Activated CD4-positive, alpha-beta T cell treated with anti-CD3 and anti-CD28 coated beads, Interleukin-2, amount 10 ng/mL, durations not matched to agents 7 days and 5 days (primary cell): ENCODE measurements around the gene ZNF469. TPM values are rescaled to one million over a fixed set of nuclear protein-coding genes. Genes with fewer than 3 reads are reported as not detected.

Source experiments
- CTCF ChIA-PET: fragments of 350-600 bp; sonication (Branson Sonifier 250); formaldehyde crosslinking; loops from one replicate; lab custom pipeline; 2021; ENCODE audit warnings: antibody characterized with exemption; lab: Charles Lee
- POLR2A ChIA-PET: fragments of 350-600 bp; sonication (Branson Sonifier 250); formaldehyde crosslinking; loops from one replicate; lab custom pipeline; 2021; ENCODE audit warnings: antibody characterized with exemption; lab: Charles Lee
- DNase-seq: peaks from one replicate; pipeline ENCODE4 v3.0.0-alpha.2; 2020
- H3K27ac Mint-ChIP-seq: one replicate; pipeline ENCODE4 v1.8.0; 2021; ENCODE audit warnings: mild to moderate bottlenecking, moderate library complexity, mixed read lengths
- H3K27me3 Mint-ChIP-seq: one replicate; pipeline ENCODE4 v1.8.0; 2021; ENCODE audit warnings: mixed read lengths
- H3K36me3 Mint-ChIP-seq: one replicate; pipeline ENCODE4 v1.8.0; 2021; ENCODE audit warnings: low read depth, mixed read lengths
- H3K4me1 Mint-ChIP-seq: one replicate; pipeline ENCODE4 v1.8.0; 2021; ENCODE audit warnings: mixed read lengths
- H3K4me3 Mint-ChIP-seq: one replicate; pipeline ENCODE4 v1.8.0; 2021; ENCODE audit warnings: mild to moderate bottlenecking, moderate library complexity, mixed read lengths
- H3K9me3 Mint-ChIP-seq: one replicate; pipeline ENCODE4 v1.8.0; 2021; ENCODE audit warnings: mixed read lengths
- total RNA-seq, 2 experiments: library from RNA; stranded (reverse); gene quantifications; one replicate each; pipeline ENCODE4 v1.2.3, GENCODE V29; 2021

Gene ZNF469
- total RNA-seq, 2 experiments from 2014 or later, result 0.20 to 0.23 TPM

DNA sequence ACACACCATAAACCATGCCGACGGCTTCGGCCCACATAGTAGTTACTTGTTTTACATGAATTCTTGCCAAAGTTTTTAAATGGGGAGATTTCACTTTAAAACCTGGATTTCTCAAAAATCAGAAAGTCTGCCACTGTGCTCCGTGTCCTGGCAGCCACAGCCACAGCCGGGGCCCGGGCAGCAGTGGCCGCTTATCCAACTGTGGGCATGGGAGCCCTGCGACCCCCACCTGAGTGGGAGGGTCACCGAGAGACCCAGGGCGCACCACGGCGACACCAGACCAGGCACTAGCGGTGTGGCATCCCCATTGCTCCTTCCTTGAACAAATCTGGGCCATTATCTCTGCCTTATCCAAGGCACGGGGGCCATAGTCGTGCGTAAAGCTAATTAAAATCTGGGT lies 30.0 kb downstream of the ZNF469 start:
- Mint-ChIP-seq H3K4me3 (no peak overlapping the region), H3K4me1 (peaks cover 3% of the 10 kb centered on the region), H3K36me3 (no peaks in the 10 kb centered on the region), H3K27ac (no peak overlapping the region), H3K9me3 (no peaks in the 10 kb centered on the region), H3K27me3 (no peaks in the 10 kb centered on the region)
- ChIA-PET POLR2A (no interaction called here), CTCF (no interaction called here)
- no peak for DNase-seq

DNA sequence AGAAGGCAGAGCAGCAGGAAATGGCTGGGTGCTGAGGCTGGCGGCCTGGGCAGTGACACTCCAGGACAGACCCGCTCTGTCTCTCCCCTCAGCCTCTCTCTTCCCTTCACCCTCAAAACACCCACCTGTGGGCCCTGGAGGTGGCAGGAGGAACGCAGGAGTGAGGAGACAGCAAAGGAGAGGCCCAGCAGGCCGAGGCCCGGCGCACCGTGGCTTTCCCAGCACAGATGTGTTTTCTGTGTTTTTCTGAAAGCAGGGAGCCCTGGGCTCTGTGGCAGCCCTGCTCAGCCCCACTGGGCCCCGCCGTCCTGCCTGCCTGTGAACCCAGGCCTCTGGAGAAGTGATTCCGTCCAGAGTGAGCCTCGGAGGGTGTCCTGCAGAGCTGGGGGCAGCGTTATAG lies 30.5 kb downstream of the ZNF469 start:
- POLR2A ChIA-PET, result no interaction called here
- DNase-seq, result no peak
- Mint-ChIP-seq H3K4me3 (no peak overlapping the region), H3K27ac (no peak overlapping the region), H3K4me1 (no peaks in the 10 kb centered on the region), H3K27me3 (no peaks in the 10 kb centered on the region), H3K9me3 (no peaks in the 10 kb centered on the region), H3K36me3 (no peaks in the 10 kb centered on the region)
- CTCF ChIA-PET, result no interaction called here

DNA sequence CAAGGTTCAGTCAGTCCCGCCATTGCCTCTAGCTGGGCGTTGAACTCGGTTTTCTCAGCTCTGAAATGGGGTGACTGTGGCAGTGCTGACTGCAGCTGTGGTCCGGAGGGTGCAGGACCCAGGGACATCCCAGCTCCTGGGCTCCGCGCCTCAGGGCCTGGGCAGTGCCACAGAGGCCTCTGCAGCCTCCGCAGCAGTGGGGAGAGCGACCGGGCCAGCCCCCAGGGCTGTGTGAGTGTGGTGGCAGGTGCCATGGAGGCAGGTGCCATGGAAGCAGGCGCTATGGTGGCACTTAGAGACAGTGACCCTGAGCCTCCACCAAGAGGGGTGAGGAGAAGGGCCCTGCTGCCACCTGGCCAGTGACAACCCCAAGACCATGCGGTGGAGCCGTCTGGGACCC lies 30.9 kb downstream of the ZNF469 start:
- ChIA-PET CTCF (no interaction called here), POLR2A (no interaction called here)
- H3K27ac Mint-ChIP-seq, result no peak overlapping the region

DNA sequence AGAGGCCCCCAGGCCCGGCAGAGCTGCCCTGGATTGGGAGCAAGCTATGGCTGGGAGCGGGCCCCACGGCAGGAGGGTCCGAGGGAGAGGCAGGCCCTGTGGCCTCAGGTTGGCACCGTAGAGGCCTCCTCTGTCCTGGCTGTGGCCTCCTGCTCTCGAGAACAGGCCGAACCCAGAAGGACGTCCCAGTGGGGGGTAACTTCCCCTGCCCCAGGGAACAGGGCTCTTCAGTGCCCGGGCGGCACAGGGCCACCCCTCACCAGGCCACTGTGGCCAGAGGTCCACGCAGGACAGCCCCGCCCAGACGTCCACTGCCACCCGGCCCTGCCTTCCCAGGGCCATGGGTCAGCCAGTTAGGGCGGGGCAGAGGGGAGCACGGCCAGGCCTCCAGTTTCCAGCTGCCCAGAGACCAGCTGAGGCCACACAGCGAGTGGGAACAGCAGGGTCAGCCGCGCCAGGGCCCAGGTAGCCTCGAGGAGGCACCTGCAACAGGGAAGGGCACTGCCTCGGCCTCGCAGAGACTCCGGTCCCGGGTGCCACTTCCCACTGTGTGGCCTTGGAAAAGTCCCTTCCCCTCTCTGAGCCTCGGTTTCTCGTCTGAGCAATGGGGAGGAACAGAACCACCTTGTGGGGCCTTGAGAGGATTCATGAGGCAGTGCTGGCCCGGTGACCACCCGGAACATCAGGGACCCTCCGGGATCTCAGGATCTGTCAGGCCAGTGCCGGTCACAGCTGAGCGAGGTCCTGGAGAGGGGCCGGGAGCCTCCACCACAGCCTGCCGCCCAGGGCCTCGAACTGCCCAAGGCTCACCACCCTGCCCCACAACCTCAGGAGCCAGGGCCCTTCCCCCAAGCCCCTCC lies 32.0 kb downstream of the ZNF469 start:
- no peak overlapping the region for H3K4me3 Mint-ChIP-seq
- no peaks in the 10 kb centered on the region for H3K9me3 Mint-ChIP-seq
- no peaks in the 10 kb centered on the region for H3K4me1 Mint-ChIP-seq
- no peak for DNase-seq
- CTCF ChIA-PET, result no interaction called here
- no peaks in the 10 kb centered on the region for H3K27me3 Mint-ChIP-seq
- H3K27ac Mint-ChIP-seq, result no peak overlapping the region
- POLR2A ChIA-PET, result no interaction called here
- no peaks in the 10 kb centered on the region for H3K36me3 Mint-ChIP-seq

More for the DNA sequence above, 30.9 kb downstream of the ZNF469 start:
- H3K36me3 Mint-ChIP-seq, result no peaks in the 10 kb centered on the region
- no peaks in the 10 kb centered on the region for H3K9me3 Mint-ChIP-seq
- no peak for DNase-seq
- H3K4me3 Mint-ChIP-seq, result no peak overlapping the region
- no peaks in the 10 kb centered on the region for H3K27me3 Mint-ChIP-seq
- H3K4me1 Mint-ChIP-seq, result no peaks in the 10 kb centered on the region

DNA sequence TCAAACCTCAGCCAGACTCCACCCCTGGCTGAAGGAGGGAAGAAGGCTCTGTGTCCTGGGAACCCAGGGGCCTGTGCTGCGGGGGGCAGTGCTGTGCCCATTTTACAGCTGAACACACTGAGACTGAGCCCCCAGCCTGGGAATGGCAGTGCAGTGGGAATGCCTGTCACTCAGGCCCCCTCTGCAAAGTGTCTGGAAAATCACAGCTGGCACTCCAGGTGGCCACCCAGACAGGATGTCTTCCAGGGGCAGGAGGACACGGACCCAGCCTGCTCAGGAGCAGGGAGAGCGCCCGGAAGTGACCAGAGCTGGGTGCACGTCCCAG lies 32.6 kb downstream of the ZNF469 start:
- H3K4me1 Mint-ChIP-seq, result no peaks in the 10 kb centered on the region
- no peak for DNase-seq
- ChIA-PET POLR2A (no interaction called here), CTCF (no interaction called here)
- H3K36me3 Mint-ChIP-seq, result no peaks in the 10 kb centered on the region
- H3K27ac Mint-ChIP-seq, result no peak overlapping the region
- no peaks in the 10 kb centered on the region for H3K27me3 Mint-ChIP-seq
- H3K9me3 Mint-ChIP-seq, result no peaks in the 10 kb centered on the region
- no peak overlapping the region for H3K4me3 Mint-ChIP-seq

DNA sequence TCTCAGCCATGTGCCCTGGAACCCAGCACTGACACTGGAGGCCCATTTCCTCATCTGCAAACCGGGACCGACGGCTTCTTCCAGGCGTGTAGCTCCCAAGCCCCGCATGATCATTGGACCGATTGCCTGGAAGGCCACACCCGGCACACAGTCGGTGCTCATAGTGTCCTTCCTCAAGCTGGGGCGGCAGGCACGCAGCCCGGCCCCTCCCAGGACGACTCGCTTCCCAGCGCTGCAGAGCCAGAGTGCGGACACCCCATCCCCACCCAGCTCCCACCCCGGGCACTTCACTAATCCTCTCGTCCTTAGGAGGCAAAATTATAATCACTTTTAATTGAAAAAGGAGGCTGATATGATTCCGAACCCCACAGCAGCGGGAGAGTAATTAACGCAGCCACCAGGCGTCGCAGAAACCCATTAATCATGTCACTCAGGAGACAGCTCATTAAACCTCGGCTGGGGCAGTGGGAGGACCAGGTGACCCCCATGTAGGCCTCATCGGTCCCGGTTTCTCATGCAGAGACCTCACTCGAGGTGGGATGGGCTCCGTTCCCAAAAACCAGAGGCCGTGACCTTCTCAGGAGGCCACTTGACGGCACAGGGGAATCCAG lies 33.1 kb downstream of the ZNF469 start:
- no peaks in the 10 kb centered on the region for H3K9me3 Mint-ChIP-seq
- H3K27me3 Mint-ChIP-seq, result no peaks in the 10 kb centered on the region
- no peak overlapping the region for H3K27ac Mint-ChIP-seq
- POLR2A ChIA-PET, result no interaction called here
- H3K36me3 Mint-ChIP-seq, result no peaks in the 10 kb centered on the region
- CTCF ChIA-PET, result no interaction called here
- no peak for DNase-seq
- H3K4me1 Mint-ChIP-seq, result no peaks in the 10 kb centered on the region
- no peak overlapping the region for H3K4me3 Mint-ChIP-seq

DNA sequence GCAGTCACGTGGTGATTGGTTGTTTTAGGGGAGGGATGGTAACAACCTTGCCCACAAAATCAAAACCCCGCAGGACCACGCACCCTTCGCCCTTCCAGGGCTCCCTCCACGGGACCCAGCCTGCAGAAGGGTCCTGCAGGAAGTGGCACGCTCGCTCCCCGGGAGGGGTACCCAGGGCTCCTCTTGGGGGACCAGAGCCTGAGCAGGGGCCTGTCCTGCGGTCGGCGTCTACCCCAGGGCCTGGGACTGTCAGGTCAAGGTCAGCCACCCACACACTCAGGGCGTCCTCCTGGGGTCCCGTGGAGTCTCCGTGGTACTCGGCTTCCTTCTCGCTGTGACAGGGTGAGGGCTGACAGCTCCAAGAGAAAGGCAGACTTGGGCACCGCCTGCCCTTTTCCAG lies 33.9 kb downstream of the ZNF469 start:
- Mint-ChIP-seq H3K4me1 (no peaks in the 10 kb centered on the region), H3K36me3 (no peaks in the 10 kb centered on the region), H3K27me3 (no peaks in the 10 kb centered on the region), H3K27ac (no peak overlapping the region), H3K9me3 (no peaks in the 10 kb centered on the region), H3K4me3 (no peak overlapping the region)
- ChIA-PET POLR2A (no interaction called here), CTCF (no interaction called here)
- no peak for DNase-seq

DNA sequence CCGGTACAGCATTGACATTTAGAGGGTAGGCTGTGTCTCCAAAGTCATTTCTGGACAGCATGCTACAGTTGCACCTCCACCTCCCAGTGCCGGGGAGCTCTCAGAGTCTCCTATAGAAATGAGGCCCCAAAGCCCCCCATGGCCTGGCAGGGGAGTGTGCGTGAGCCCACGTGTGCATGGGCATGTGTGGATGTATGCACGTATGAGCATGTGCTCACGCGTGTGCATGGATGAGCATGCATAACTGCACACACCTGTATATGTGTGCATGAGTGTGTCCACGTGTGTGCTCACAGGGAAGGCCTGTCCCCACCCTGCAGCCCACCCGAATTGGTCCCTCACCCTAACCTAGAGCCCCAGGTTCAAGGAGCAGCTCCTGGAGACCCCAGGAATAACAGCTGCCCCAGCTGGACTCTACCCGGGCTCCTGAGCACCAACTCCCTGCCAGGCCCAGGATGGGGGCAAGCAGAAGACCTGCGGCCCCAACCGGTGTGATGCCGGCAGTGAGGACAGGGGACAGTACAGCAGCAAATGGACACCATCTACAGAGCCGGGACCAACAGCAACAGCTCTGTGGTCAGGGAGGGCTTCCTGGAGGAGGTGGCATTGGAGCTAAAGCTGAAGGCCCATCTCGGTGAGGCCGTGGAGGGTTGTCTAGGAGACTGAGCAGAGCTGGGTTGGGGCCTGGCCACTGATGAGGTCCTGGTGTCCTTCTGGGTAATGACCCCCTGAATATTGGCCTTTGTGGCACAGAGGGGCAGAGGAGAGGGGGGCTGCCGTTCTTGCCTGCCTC lies 35.1 kb downstream of the ZNF469 start:
- DNase-seq, result no peak
- H3K4me1 Mint-ChIP-seq, result no peaks in the 10 kb centered on the region
- no peaks in the 10 kb centered on the region for H3K36me3 Mint-ChIP-seq
- ChIA-PET CTCF (interaction anchor here (0.6 kb wide), 1 partner anchor 511 kb away, joined by 3 read pairs; no protein-coding TSS in a partner anchor), POLR2A (no interaction called here)
- no peak overlapping the region for H3K4me3 Mint-ChIP-seq
- no peak overlapping the region for H3K27ac Mint-ChIP-seq
- H3K9me3 Mint-ChIP-seq, result no peaks in the 10 kb centered on the region
- H3K27me3 Mint-ChIP-seq, result no peaks in the 10 kb centered on the region

DNA sequence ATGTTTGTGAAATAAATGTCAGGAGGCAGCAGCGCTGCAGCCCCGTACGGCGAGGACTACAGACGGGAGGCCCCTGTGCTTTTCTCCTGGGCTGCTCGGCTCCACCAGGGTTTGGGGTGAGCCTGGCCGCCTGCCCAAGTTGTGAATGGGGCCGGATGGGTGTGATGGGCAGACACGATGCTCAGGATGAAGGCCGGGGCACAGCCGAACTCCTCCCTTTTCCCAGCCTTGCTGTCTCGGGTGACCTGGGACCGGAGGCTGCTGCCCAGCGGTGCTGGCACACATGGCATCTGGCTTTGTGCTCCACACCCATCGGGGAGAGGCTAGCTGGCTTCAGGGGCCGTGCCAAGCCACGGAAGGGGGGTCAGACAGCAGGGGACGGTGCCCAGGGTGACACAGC lies 36.1 kb downstream of the ZNF469 start:
- CTCF ChIA-PET, result no interaction called here
- Mint-ChIP-seq H3K9me3 (no peaks in the 10 kb centered on the region), H3K27me3 (no peaks in the 10 kb centered on the region), H3K36me3 (no peaks in the 10 kb centered on the region), H3K4me1 (no peaks in the 10 kb centered on the region), H3K4me3 (no peak overlapping the region), H3K27ac (no peak overlapping the region)
- POLR2A ChIA-PET, result no interaction called here
- no peak for DNase-seq

DNA sequence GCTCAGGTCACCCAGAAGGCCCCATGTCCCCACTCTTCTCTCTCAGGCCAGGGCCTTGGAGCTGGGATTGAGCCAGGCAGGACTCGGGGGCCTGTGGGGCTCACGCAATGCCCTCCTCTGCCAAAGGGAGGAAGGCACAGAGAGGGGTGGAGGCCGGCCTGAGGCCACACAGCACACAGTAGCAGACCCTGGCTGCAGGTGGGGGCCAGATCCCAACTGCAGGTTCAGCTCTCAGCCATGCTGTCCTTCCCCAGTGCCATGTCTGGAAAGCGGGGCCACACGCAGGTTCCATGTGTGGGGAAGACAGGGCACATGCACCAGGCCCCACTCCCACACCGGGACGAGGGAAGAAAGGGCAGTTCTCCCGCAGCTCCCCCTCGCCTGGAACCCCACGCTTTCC lies 37.0 kb downstream of the ZNF469 start:
- Mint-ChIP-seq H3K27me3 (peaks cover 2% of the 10 kb centered on the region), H3K27ac (no peak overlapping the region), H3K9me3 (no peaks in the 10 kb centered on the region), H3K36me3 (no peaks in the 10 kb centered on the region), H3K4me3 (no peak overlapping the region), H3K4me1 (no peaks in the 10 kb centered on the region)
- DNase-seq, result no peak
- CTCF ChIA-PET, result no interaction called here
- POLR2A ChIA-PET, result no interaction called here

DNA sequence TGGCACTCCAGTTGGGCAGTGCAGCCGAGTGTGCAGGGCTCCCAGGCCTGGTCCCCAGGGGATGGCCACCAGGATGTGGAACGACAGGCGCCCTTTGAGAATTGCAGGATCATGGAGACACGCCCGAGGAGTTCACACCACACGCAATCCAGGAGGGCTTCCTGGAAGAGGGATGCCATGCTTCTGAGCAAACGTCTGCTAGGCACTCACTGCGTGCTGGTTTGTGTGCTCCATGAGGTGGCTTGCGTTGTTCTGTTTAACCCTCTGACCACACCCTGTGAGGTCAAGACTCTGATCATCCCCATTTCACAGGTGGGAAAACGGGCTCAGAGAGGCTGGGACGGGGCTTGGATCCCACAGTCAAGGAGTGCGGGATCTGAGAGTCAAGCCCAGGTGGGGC lies 37.7 kb downstream of the ZNF469 start:
- no peak for DNase-seq
- Mint-ChIP-seq H3K4me3 (no peak overlapping the region), H3K36me3 (no peaks in the 10 kb centered on the region), H3K9me3 (no peaks in the 10 kb centered on the region), H3K4me1 (no peaks in the 10 kb centered on the region), H3K27ac (no peak overlapping the region), H3K27me3 (peaks cover 6% of the 10 kb centered on the region)
- ChIA-PET CTCF (no interaction called here), POLR2A (no interaction called here)

DNA sequence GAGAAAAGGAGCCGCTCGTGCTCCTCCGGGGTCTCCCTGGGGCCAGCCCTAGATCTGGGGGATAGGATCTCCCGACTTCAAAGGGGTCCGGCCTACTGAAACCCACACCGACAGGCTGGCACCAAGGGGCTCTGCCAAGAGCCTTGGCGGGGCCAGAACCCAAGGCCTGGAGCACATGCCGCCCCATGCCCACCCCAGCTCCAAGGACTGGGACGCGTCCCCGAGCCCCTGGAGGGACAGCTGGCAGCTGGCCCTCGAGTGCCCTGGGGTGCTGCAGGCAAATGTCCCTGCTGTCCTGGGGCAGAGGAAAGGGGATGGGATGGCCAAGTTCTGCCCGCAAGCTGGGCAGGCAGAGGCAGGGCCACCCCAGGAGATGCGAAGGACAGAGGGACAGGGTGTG lies 38.5 kb downstream of the ZNF469 start:
- ChIA-PET CTCF (no interaction called here), POLR2A (no interaction called here)
- Mint-ChIP-seq H3K9me3 (no peaks in the 10 kb centered on the region), H3K4me3 (no peak overlapping the region), H3K36me3 (no peaks in the 10 kb centered on the region), H3K4me1 (no peaks in the 10 kb centered on the region), H3K27ac (no peak overlapping the region), H3K27me3 (peaks cover 6% of the 10 kb centered on the region)
- DNase-seq, result no peak

DNA sequence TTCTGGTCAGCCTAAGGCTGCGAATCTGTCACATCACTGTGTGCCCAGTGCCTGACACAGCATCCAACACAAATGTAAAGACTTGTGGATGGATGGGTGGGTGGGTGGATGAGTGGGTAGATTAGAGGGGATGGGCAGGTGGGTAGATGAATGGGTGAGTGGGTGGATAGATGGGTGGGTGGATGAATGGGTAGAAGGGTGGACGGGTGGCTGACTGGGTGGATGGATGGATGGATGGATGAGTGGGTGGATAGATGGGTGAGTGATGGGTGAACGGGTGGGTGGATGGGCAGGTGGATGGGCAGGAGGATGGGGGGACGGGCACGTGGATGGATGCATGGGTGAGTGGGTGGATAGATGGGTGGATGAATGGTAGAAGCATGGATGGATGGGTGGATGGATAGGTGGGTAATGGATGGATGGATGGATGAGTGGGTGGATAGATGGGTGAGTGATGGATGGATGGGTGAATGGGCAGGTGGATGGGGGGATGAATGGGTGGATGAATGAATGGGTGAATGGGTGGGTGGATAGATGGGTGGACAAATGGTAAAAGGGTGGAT lies 39.2 kb downstream of the ZNF469 start:
- POLR2A ChIA-PET, result no interaction called here
- CTCF ChIA-PET, result interaction anchor here (0.5 kb wide), 1 partner anchor 493 kb away, joined by 4 read pairs; no protein-coding TSS in a partner anchor

More for the DNA sequence above, 39.2 kb downstream of the ZNF469 start:
- H3K4me3 Mint-ChIP-seq, result no peak overlapping the region
- H3K4me1 Mint-ChIP-seq, result no peaks in the 10 kb centered on the region
- DNase-seq, result no peak
- H3K27me3 Mint-ChIP-seq, result peaks cover 6% of the 10 kb centered on the region
- H3K27ac Mint-ChIP-seq, result no peak overlapping the region
- H3K36me3 Mint-ChIP-seq, result no peaks in the 10 kb centered on the region
- no peaks in the 10 kb centered on the region for H3K9me3 Mint-ChIP-seq
